HepG2 (cell line): ENCODE results near the gene LCN1. TPM values are rescaled to one million over a fixed set of nuclear protein-coding genes. Genes with fewer than 3 reads are reported as not detected.
"Not testable (repeated sequence)": the region's sequence is repeated elsewhere in the genome, so short reads cannot be mapped to it uniquely, and the experiment has no call there.

Experiments
- ATAC-seq: fragments of 200-7000 bp; cut with Tn5 transposase; 3 replicates; pipeline ENCODE4 v1.9.1; 2020; ENCODE audit warnings: mild to moderate bottlenecking, moderate library complexity
- BruUV-seq: library from RNA; stranded (reverse); fragments of 400-500 nt; replicated peaks from 2 replicates; lab custom pipeline; 2021; lab: Mats Ljungman, UMichigan
- CTCF ChIA-PET: fragments of 300-600 bp; formaldehyde crosslinking; extraction: SDS; loops from one replicate; lab custom pipeline; 2021; ENCODE audit warnings: low total read pairs, inconsistent platforms, low intra/inter-chr PET ratio; lab: Yijun Ruan, JAX
- POLR2A ChIA-PET: fragments of 350-600 bp; sonication (Branson Sonifier 250); formaldehyde crosslinking; loops from one replicate; lab custom pipeline; 2020; ENCODE audit warnings: antibody characterized with exemption, inconsistent platforms; lab: Yijun Ruan, JAX
- DNase-seq: peaks from one replicate; pipeline ENCODE4 v3.0.0-alpha.2; 2015; ENCODE audit warnings: low spot score
- FAIRE-seq: peaks from 3 replicates; lab custom pipeline; 2011; peaks lifted over from hg19 to GRCh38; lab: Jason Lieb, UNC
- H2AFZ ChIP-seq: one replicate; pipeline ENCODE4 v1.6.1; 2011; ENCODE audit warnings: low read length, inconsistent platforms
- H3K27ac ChIP-seq: fragments of 300-600 bp; 3 replicates; pipeline ENCODE4 v1.8.0; 2011; ENCODE audit warnings: mixed run types, mild to moderate bottlenecking, mixed read lengths, low read length, inconsistent platforms; ENCODE audit not compliant: insufficient read depth; ENCODE audit errors: extremely low read length
- H3K27me3 ChIP-seq, 2 experiments: fragments of 200-600 bp in 1 of 2; 2 replicates in 1 of 2; 3 replicates in 1 of 2; pipeline versions ENCODE4 v1.6.0 to v1.8.0; 2011; ENCODE audit warnings: low read length in 2 of 2, mild to moderate bottlenecking in 2 of 2, moderate library complexity in 2 of 2, inconsistent platforms in 1 of 2; ENCODE audit not compliant: insufficient read depth in 2 of 2, control insufficient read depth in 1 of 2
- H3K36me3 ChIP-seq, 2 experiments: fragments of 200-600 bp in 1 of 2; replicated peaks in 1 of 2; 2 replicates in 1 of 2; 3 replicates in 1 of 2; pipeline versions ENCODE4 v1.5.1 to v1.8.0; 2011; ENCODE audit warnings: low read length in 2 of 2, inconsistent platforms in 1 of 2; ENCODE audit not compliant: insufficient read depth in 2 of 2, control insufficient read depth in 1 of 2
- H3K4me1 ChIP-seq: 2 replicates; pipeline ENCODE4 v1.5.1; 2012; ENCODE audit warnings: low read length, inconsistent platforms; ENCODE audit not compliant: insufficient read depth
- H3K4me2 ChIP-seq: 2 replicates; pipeline ENCODE4 v1.6.0; 2011; ENCODE audit warnings: low read depth, low read length, inconsistent platforms
- H3K4me3 ChIP-seq, 3 experiments: fragments of 200-600 bp in 1 of 3; sonication (generic), shearing (Covaris generic) in 1 of 3; replicated peaks in 1 of 3; 2 replicates each; pipeline ENCODE4 v1.5.1; 2011 to 2016; ENCODE audit warnings: low read length in 3 of 3, inconsistent platforms in 2 of 3, low read depth in 2 of 3, mild to moderate bottlenecking in 2 of 3, control low read depth in 1 of 3, mixed read lengths in 1 of 3; ENCODE audit not compliant: insufficient read depth in 1 of 3
- H3K79me2 ChIP-seq: one replicate; pipeline ENCODE4 v1.6.1; 2011; ENCODE audit warnings: low read length, inconsistent platforms; ENCODE audit not compliant: insufficient read depth
- H3K9ac ChIP-seq: 2 replicates; pipeline ENCODE4 v1.6.0; 2011; ENCODE audit warnings: mild to moderate bottlenecking, low read depth, low read length, inconsistent platforms; ENCODE audit not compliant: insufficient read depth
- H3K9me3 ChIP-seq: 2 replicates; pipeline ENCODE4 v1.5.1; 2012; ENCODE audit warnings: mild to moderate bottlenecking, low read length
- H4K20me1 ChIP-seq: 2 replicates; pipeline ENCODE4 v1.6.0; 2011; ENCODE audit warnings: inconsistent platforms, mild to moderate bottlenecking, low read length, moderate library complexity; ENCODE audit not compliant: insufficient read depth
- CC2D1A ChIP-seq: sonication (generic); formaldehyde crosslinking; IDR thresholded peaks from 2 replicates; pipeline ENCODE4 v1.8.1; 2023; ENCODE audit warnings: mild to moderate bottlenecking, missing genetic modification reagents
- FOXJ3 ChIP-seq: sonication (generic); formaldehyde crosslinking; IDR thresholded peaks from 2 replicates; pipeline ENCODE4 v1.4.0; 2020; ENCODE audit warnings: missing genetic modification reagents, mild to moderate bottlenecking, borderline replicate concordance
- HMG20A ChIP-seq: IDR thresholded peaks from 2 replicates; pipeline ENCODE4 v1.6.1; 2016; ENCODE audit warnings: borderline replicate concordance
- SALL1 ChIP-seq: sonication (generic); formaldehyde crosslinking; IDR thresholded peaks from 2 replicates; pipeline ENCODE4 v1.8.0; 2022; ENCODE audit warnings: mild to moderate bottlenecking, missing genetic modification reagents
- ZBTB40 ChIP-seq, 2 experiments: fragments of 450-650 bp in 1 of 2; sonication (generic) in 1 of 2; formaldehyde crosslinking in 1 of 2; IDR thresholded peaks; 2 replicates each; pipeline versions ENCODE4 v1.6.1 to v1.8.0; 2016 to 2022; ENCODE audit warnings: antibody characterized with exemption in 1 of 2, mild to moderate bottlenecking in 1 of 2, missing genetic modification reagents in 1 of 2
- WGBS: methylation state at CpG from one replicate; pipeline ENCODE4 v1.1.6; 2017; ENCODE audit warnings: low lambda C conversion rate; 5-methylcytosine and 5-hydroxymethylcytosine counted together
- in situ Hi-C: cut with HindIII; loops from 2 replicates; pipeline ENCODE4 v1.10.0; 2017; ENCODE audit warnings: low pct_unique_long_range_greater_than_20kb; ENCODE audit not compliant: extremely low pct_ligation_motif_present
- intact Hi-C: fragments of 100-400 bp; cut with micrococcal nuclease; formaldehyde crosslinking; loops from one replicate; pipeline ENCODE4 v1.10.0; 2022; ENCODE audit not compliant: unreplicated experiment
- polyA plus RNA-seq, 8 experiments: library from polyadenylated mRNA; depleted of rRNA in 3 of 8; stranded (reverse) in 7 of 8; unstranded in 1 of 8; fragments of >200 nt; fragmentation: Illumina TruSeq in 4 of 8; extraction: Trizol in 4 of 8; gene quantifications; 2 replicates each; pipeline versions ENCODE4 v1.2.1 to v1.2.3, GENCODE V29; 2011 to 2016; ENCODE audit warnings: low read depth in 4 of 8, missing spikeins in 1 of 8, mixed read lengths in 1 of 8; ENCODE audit not compliant: insufficient read depth in 1 of 8
- total RNA-seq, 5 experiments: library from RNA; depleted of rRNA; stranded (reverse); fragments of >200 nt; fragmentation: Illumina TruSeq; extraction: Trizol; gene quantifications; 2 replicates each; pipeline ENCODE4 v1.2.3, GENCODE V29; 2016; ENCODE audit warnings: low read depth in 1 of 5

Gene LCN1
- total and polyA plus RNA-seq, 2 of the 13 experiments (the other 11 are each of a cell fraction or from before 2014, with no cell fraction given): not detected

GRCh38 chr9:135547756-135548736, 26.8 kb downstream of the LCN1 start:
- no peak for TF ChIP-seq CC2D1A
- TF ChIP-seq HMG20A (CRISPR knock-in tag): no peak
- TF ChIP-seq SALL1 (CRISPR knock-in tag): no peak
- TF ChIP-seq ZBTB40 (IDR thresholded peaks at IDR 0.05): no peak
- TF ChIP-seq ZBTB40 (CRISPR knock-in tag; IDR thresholded peaks at IDR 0.05): no peak
- TF ChIP-seq FOXJ3 (CRISPR knock-in tag): no peak
- FAIRE-seq (no peak), DNase-seq (no peak), ATAC-seq (no peak)
- no peak overlapping the region for H2AFZ ChIP-seq
- ChIA-PET CTCF (no interaction called here), POLR2A (no interaction called here)
- intact Hi-C loops: no loop called here
- peaks cover 12 to 44% of the 10 kb centered on the region in 2 experiments; a peak in 4 of 5 replicates for H3K27me3 ChIP-seq
- H3K36me3 ChIP-seq: no peaks in the 10 kb centered on the region
- no peak overlapping the region for H3K27ac ChIP-seq
- 16% methylated on average over 14 of the region's 28 CpGs for WGBS
- H4K20me1 ChIP-seq: no peaks in the 10 kb centered on the region
- H3K4me1 ChIP-seq: no peaks in the 10 kb centered on the region; the same call in 1 of the 2 replicates
- no peak overlapping the region for H3K4me2 ChIP-seq
- H3K4me3 ChIP-seq: no peak overlapping the region
- H3K79me2 ChIP-seq: no peaks in the 10 kb centered on the region
- no TSS peak for BruUV-seq
- in situ Hi-C loops: no loop called here
- H3K9ac ChIP-seq: no peak overlapping the region
- no peaks in the 10 kb centered on the region for H3K9me3 ChIP-seq

GRCh38 chr9:135549478-135550343, 28.5 kb downstream of the LCN1 start:
- ATAC-seq, FAIRE-seq, POLR2A ChIA-PET, H3K9ac ChIP-seq, H4K20me1 ChIP-seq, H3K4me1 ChIP-seq, H3K4me3 ChIP-seq, H3K36me3 ChIP-seq, H3K79me2 ChIP-seq, intact Hi-C loops, BruUV-seq, CTCF ChIA-PET, H3K9me3 ChIP-seq, H3K27ac ChIP-seq, H3K4me2 ChIP-seq, H2AFZ ChIP-seq, in situ Hi-C loops, DNase-seq: not testable (repeated sequence)
- H3K27me3 ChIP-seq: peaks cover 14 to 53% of the 10 kb centered on the region in 2 experiments; a peak in 4 of 5 replicates
- 4% methylated on average over 10 of the region's 28 CpGs for WGBS
